NCI-H1694 (cell line): ENCODE measurements around the gene LPAR1.
"Not testable (repeated sequence)": the region's sequence is repeated elsewhere in the genome, so short reads cannot be mapped to it uniquely, and the experiment has no call there.

Experiments used
- DNase-seq: peaks from one replicate; lab custom pipeline; 2025; lab: John Stamatoyannopoulos, UW

The LPAR1 gene

GRCh38 chr9:111038331-111039230 lies at the start of gene LPAR1:
Gene LPAR1, minus strand, starts transcription at chr9:111038470. Its CDS starts 66,353 bp downstream, at chr9:110972117.
- DNase-seq: no peak

GRCh38 chr9:111078391-111079038 lies 40.2 kb upstream of the LPAR1 start:
- no peak for DNase-seq

DNA sequence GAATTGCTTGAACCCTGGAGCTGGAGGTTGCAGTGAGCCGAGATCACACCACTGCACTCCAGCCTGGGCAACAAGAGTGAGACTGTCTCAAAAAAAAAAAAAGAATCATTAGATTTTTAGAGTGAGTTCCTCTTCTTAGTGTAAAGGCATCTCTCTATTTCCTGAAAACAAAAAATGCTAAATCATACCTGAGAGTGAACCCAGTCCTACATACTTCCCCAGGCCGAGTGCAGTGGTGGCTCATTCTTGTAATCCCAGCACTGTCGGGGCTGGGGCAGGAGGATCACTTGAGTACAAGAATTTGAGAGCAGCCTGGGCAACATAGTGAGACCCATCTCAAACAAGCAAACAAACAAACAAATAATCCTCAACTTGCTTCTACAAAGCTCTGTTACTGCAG lies 38.2 kb upstream of the LPAR1 start:
- DNase-seq: no peak

DNA sequence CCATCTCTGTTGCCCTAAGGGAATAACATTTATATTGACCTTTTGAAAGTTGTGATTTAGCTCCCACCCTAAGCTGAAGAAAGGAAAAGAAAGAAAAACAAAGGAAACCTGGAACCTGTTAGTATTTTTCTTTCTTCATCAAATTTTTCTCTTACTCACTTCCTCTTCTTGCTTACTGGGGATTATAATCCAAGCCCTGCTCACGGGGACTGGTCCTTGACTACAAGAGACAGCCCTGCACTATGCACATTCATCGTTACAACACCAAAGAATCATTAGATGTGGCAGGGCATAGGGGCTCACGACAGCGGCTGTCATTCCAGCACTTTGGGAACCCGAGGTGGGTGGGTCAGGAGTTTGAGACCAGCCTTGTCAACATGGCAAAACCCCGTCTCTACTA lies 37.8 kb upstream of the LPAR1 start:
- no peak for DNase-seq

- no peak for DNase-seq
These were observed 36.1 kb upstream of the LPAR1 start for GRCh38 chr9:111074395-111074794.

- DNase-seq: no peak
These were observed 30.9 kb upstream of the LPAR1 start for GRCh38 chr9:111069183-111069582.

DNA sequence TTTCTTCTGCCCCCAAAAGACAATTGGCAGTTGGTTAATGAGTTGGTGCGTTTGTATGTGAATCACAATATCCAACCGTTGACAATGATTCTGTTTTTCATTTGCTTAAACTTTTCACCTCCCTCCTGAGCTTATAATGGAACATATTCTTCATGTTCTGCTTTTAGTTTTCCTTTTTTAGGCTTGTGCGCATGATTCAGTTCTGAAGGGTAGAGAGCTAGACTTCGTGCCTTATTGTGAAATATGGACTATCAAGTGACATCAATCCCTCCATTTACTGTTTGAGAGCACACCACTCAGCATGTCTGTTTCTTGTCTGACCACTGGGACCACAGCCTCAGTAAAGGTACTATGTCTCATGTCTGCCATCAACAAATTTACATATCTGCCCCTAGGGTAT lies 30.5 kb upstream of the LPAR1 start:
- DNase-seq: no peak

DNA sequence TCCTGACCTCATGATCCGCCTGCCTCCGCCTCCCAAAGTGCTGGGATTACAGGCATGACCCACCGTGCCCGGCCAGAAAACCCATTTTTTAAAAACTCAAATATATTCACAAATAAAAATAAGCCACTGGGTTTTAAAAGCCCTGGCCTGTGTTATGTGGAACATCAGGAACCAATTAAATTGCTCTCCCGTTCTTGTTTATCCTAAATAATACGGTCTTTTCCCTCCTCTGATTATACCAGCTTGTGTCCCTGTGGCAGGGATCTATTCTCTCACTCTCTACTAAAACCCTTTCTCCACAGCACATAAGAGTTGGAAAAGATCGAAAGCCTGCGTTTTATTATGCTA lies 30.1 kb upstream of the LPAR1 start:
- no peak for DNase-seq

DNA sequence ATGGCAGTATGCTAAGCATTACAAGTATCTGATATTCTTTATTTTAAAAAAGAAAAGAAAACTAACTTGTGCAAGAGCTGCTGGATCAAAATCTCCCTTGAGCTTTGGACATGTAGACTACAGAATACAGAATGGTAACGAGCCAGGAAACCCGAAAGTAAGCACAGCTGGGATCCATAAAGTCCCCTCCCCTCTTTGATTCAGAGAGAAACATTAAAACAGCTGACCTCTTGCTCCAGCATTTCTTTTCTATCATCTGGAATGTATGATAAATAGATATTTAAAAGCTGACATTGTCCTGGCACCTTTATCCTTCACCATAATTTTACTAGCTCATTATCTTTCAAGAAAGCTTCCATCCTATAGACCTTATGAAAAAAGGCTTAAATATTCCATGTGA lies 28.2 kb upstream of the LPAR1 start:
- no peak for DNase-seq

GRCh38 chr9:111065414-111065813 lies 27.1 kb upstream of the LPAR1 start:
- DNase-seq: no peak

DNA sequence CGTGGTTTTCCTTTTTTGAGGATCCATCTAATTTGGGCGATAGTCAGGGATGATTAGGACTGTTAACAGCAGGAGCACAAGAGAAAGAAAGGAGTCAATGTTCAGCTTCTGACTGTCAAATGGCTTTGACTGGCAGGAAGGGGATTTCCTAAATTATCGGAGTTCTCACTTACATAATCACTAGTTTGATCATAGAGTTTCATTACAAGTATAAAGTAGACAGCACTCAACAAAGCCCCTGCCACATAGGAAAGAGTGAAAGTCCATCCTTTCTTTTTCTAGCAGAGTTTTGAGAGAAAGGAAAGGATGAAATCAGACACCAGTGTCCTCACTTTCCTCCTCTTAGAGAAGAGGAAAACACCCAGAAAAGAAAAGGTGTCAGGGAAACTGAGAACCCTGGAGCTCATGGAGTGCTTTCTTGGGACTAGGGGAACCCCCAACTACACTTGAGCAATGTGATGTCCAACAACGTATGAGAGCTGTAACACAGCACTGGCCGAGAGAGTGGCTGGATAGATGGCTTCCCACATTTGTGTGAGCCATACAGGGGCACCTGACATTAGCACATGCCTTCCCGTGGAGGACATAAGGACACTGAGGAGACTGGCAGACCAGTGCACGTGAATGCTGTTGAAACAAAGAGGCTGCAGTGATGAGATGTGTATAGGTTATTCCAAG lies 26.0 kb upstream of the LPAR1 start:
- DNase-seq: no peak

DNA sequence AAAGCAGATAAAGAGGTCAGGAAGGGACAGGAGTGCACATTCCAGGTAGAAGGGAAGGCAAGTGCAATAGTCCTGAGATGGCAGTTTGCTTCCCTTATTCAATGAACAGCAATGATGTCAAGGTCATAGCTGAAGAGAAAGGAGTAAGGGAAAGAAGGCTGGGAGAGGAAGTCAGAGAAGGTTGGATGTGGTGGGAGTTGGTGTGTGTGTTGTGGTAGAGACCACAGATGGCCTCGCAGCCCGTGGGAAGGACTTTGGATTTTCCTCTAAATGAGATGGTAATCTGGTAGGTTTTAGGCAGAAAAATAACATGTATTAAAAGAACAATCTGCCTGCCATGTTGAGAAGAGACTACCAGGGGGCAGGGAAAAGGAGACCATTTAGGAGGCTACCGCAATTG lies 25.1 kb upstream of the LPAR1 start:
- DNase-seq: no peak

DNA sequence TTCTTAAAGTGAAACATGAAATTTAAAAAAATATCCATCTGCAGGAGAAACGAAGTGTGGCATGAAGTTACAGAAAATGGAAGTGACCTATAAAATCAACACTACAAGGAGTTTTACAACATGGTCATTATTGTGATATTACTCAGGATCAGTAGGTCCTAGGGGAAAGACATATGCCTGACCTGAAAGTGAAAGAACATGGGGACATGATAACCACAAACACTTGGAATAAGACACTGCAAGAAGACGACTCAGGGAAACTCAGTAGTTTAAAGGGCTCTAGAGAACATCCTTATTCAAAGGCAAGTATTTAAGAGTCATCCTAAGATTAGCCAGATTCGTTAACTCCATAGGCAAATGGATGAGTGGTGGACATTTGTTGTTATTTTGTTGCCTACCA lies 19.9 kb upstream of the LPAR1 start:
- no peak for DNase-seq

DNA sequence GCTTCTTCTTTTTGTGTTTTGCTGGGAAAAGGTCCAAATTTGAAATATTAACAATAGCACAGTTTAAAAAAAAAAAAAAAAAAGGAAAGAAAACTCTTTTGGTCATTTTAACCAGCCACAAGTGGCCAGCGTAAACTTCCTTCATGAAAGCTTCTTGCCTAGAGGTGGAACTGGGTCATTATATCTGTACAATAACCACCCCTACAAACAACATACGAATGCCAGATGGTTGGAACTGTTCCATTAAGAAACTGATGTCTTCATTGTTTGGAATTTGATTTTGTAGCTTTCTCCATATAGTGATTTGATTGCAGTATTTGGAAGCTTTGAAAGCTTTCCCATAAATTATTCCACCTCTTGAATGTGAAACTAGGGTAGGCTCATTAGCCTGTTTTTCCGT lies 18.3 kb upstream of the LPAR1 start:
- no peak for DNase-seq

GRCh38 chr9:111052791-111053190 lies 14.5 kb upstream of the LPAR1 start:
- DNase-seq: no peak

DNA sequence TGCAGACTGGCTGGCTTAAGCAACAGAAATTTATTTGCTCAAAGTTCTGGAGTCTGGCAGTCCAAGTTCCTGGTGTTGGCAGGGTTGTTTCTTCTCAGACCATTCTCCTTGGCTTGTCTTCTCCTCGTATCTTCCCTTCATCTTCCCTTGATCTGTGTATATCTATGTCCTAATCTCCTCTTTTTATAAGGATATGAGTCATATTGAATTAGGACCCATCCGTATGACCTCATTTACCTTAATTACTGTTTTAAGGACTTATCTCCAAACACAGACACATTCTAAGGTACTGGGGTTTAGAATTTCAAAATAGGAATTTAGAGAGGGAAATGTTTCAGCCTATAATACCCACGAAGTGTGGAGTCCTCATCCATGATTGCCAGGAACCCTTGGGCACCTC lies 13.1 kb upstream of the LPAR1 start:
- no peak for DNase-seq

- no peak for DNase-seq
These were observed 12.5 kb upstream of the LPAR1 start for GRCh38 chr9:111050819-111051218.

GRCh38 chr9:111047287-111047686 lies 9.0 kb upstream of the LPAR1 start:
- not testable (repeated sequence) for DNase-seq

DNA sequence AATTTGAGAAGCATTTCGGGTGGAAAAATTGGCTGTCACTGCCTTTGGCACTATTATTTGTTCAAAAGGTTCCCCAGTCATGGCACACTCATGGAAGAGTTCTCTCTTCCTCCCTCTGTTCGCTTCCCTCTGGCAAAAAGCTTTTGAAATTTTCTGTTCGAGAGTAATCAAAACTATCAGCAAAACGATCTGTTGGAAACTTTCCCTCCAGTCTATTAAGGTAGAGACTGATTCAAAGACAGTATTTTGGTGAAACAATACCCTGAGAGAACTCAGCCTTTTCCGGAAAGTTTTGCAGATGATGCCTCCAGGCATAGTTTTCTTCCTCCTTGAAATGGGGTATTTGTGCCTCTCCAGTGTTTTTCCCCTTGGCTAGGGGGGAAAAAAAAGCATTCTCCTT lies 3.6 kb upstream of the LPAR1 start:
- no peak for DNase-seq

DNA sequence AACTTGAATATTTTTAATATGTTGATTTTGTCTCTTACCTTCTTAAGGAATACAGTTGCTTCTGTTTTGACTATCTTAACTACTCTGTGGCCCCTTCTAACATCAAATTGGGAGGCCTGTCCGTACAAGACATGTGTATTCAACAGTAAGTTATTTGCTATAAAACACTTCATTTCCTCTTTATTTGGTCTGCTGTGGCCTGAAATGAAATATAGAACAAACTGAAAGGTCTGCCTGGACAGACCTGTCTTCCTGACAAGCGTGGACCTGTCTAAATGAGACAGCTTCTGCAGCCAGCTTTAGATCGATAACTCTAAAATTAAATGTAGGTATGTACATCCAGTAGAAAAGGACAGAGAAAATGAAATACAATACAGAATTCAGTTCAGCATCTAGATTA lies 2.2 kb upstream of the LPAR1 start:
- no peak for DNase-seq

DNA sequence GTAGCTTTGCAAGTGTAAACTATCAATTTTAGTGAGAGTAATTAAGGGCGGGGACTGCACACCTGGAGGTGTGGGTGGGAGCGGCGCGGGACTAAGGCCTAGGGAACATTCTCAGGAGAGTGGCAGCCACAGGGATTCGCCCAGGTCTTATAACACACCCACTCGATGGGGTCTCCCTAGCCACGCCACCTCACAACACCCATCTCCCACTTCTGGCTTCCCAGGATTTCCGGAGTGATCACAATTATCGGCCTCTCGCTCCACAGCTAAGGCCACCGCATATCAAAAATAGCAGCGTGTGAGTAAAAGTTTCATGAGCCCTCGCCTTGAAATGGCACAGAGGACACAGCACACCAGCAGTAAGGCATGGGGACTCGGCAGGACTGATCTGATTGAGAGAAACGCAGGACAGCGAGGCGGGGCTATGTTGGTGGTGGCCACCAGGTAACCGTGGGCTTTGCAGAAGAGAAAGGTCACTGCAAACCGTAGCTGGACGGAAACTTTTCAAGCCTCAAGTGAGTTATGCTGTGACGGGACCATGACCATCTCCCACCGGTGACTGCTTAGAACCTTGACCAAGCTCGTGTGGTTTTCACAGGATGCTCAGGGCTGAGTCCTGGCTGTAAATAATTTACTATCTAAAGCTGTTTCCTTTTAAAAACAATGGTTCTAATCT lies 1.1 kb upstream of the LPAR1 start:
- DNase-seq: no peak

GRCh38 chr9:111037708-111038330 lies 451 bp downstream of the LPAR1 start:
- no peak for DNase-seq
